MM.1S (cell line): ENCODE measurements around the gene DNAH6.

Experiments used
- EZH2 ChIP-seq: fragments of 300-600 bp; sonication (generic); optimal IDR thresholded peaks from 2 replicates; pipeline ENCODE3; 2017; ENCODE audit warnings: low read depth, mild to moderate bottlenecking, antibody characterized with exemption, low read length, mixed read lengths
- EZH2phosphoT487 ChIP-seq: fragments of 300-600 bp; sonication (generic); IDR thresholded peaks from 2 replicates; pipeline ENCODE4 v1.6.1; 2018; ENCODE audit warnings: antibody characterized with exemption, low read length
- TF ChIP-seq, protein P1 (sequence below): fragments of 300-600 bp; sonication (generic); IDR thresholded peaks from 2 replicates; pipeline ENCODE4 v1.5.1; 2016; ENCODE audit warnings: antibody characterized with exemption, low read length, mixed read lengths

GRCh38 chr2:84631047-84631446, 114.7 kb downstream of the DNAH6 start:
- TF ChIP-seq, protein P1, sequence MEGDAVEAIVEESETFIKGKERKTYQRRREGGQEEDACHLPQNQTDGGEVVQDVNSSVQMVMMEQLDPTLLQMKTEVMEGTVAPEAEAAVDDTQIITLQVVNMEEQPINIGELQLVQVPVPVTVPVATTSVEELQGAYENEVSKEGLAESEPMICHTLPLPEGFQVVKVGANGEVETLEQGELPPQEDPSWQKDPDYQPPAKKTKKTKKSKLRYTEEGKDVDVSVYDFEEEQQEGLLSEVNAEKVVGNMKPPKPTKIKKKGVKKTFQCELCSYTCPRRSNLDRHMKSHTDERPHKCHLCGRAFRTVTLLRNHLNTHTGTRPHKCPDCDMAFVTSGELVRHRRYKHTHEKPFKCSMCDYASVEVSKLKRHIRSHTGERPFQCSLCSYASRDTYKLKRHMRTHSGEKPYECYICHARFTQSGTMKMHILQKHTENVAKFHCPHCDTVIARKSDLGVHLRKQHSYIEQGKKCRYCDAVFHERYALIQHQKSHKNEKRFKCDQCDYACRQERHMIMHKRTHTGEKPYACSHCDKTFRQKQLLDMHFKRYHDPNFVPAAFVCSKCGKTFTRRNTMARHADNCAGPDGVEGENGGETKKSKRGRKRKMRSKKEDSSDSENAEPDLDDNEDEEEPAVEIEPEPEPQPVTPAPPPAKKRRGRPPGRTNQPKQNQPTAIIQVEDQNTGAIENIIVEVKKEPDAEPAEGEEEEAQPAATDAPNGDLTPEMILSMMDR = peak; percentile 73
- TF ChIP-seq EZH2 = no peak
- TF ChIP-seq EZH2phosphoT487 = no peak
